HepG2 (cell line): ENCODE data around the gene CCDC97. TPM values are rescaled to one million over a fixed set of nuclear protein-coding genes. Genes with fewer than 3 reads are reported as not detected.
A peak's percentile ranks its signal among the peaks of the same experiment; 100 is the strongest.

Experiments
- CEBPG ChIP-seq: IDR thresholded peaks from 2 replicates; pipeline ENCODE4 v1.6.1; 2016
- EEA1 ChIP-seq: sonication (generic); formaldehyde crosslinking; IDR thresholded peaks from 2 replicates; pipeline ENCODE4 v1.5.1; 2020; ENCODE audit warnings: mild to moderate bottlenecking, missing genetic modification reagents, borderline replicate concordance
- ELF1 ChIP-seq: sonication (generic); formaldehyde crosslinking; IDR thresholded peaks from 2 replicates; pipeline ENCODE4 v1.4.0; 2020; ENCODE audit warnings: missing genetic modification reagents
- ELF4 ChIP-seq: sonication (generic); formaldehyde crosslinking; IDR thresholded peaks from 2 replicates; pipeline ENCODE4 v1.5.0; 2020; ENCODE audit warnings: missing genetic modification reagents, mild to moderate bottlenecking, moderate library complexity, borderline replicate concordance
- EP300 ChIP-seq, 3 experiments: sonication (generic) in 1 of 3; formaldehyde crosslinking in 1 of 3; IDR thresholded peaks; 2 replicates each; pipeline versions ENCODE4 v1.5.1 to v1.6.1; 2011 to 2020; ENCODE audit warnings: low read depth in 2 of 3, low read length in 2 of 3, borderline replicate concordance in 1 of 3, improper control_type of control experiment in 1 of 3, mild to moderate bottlenecking in 1 of 3, missing genetic modification reagents in 1 of 3, moderate library complexity in 1 of 3
- GATAD2A ChIP-seq: IDR thresholded peaks from 2 replicates; pipeline ENCODE4 v1.6.1; 2016
- GMEB2 ChIP-seq: IDR thresholded peaks from 2 replicates; pipeline ENCODE4 v1.6.1; 2016; ENCODE audit warnings: missing biosample characterization, missing genetic modification reagents, low read depth
- JARID2 ChIP-seq: sonication (generic); formaldehyde crosslinking; IDR thresholded peaks from 2 replicates; pipeline ENCODE4 v1.8.1; 2023; ENCODE audit warnings: missing genetic modification reagents, inconsistent platforms; ENCODE audit not compliant: insufficient replicate concordance
- RXRA ChIP-seq: sonication (generic); formaldehyde crosslinking; IDR thresholded peaks from 2 replicates; pipeline ENCODE4 v1.5.1; 2020; ENCODE audit warnings: missing genetic modification reagents
- SAP130 ChIP-seq: IDR thresholded peaks from 2 replicates; pipeline ENCODE4 v1.6.1; 2016; ENCODE audit warnings: low read depth
- TP53 ChIP-seq: sonication (generic); formaldehyde crosslinking; conservative IDR thresholded peaks from 2 replicates; pipeline ENCODE4 v1.4.0; 2020; ENCODE audit warnings: missing genetic modification reagents
- ZBTB10 ChIP-seq: sonication (generic); formaldehyde crosslinking; IDR thresholded peaks from 2 replicates; pipeline ENCODE4 v1.4.0; 2020; ENCODE audit warnings: missing genetic modification reagents, borderline replicate concordance
- ZNF232 ChIP-seq: sonication (generic); formaldehyde crosslinking; IDR thresholded peaks from 2 replicates; pipeline ENCODE4 v1.4.0; 2020; ENCODE audit warnings: missing genetic modification reagents, borderline replicate concordance
- ZNF251 ChIP-seq: sonication (generic); formaldehyde crosslinking; IDR thresholded peaks from 2 replicates; pipeline ENCODE4 v1.9.0; 2021; ENCODE audit warnings: mild to moderate bottlenecking, missing genetic modification reagents
- ZNF430 ChIP-seq: sonication (generic); formaldehyde crosslinking; IDR thresholded peaks from 2 replicates; pipeline ENCODE4 v1.9.0; 2021; ENCODE audit warnings: mild to moderate bottlenecking, missing genetic modification reagents
- ZNF468 ChIP-seq: sonication (generic); formaldehyde crosslinking; IDR thresholded peaks from 2 replicates; pipeline ENCODE4 v1.8.0; 2022; ENCODE audit warnings: mild to moderate bottlenecking, moderate library complexity, missing genetic modification reagents
- ZNF510 ChIP-seq: sonication (generic); formaldehyde crosslinking; IDR thresholded peaks from 2 replicates; pipeline ENCODE4 v1.4.0; 2020; ENCODE audit warnings: low read depth, mild to moderate bottlenecking, missing genetic modification reagents
- ZNF569 ChIP-seq: sonication (generic); formaldehyde crosslinking; IDR thresholded peaks from 2 replicates; pipeline ENCODE4 v1.5.0; 2020; ENCODE audit warnings: mild to moderate bottlenecking, missing genetic modification reagents, moderate library complexity, borderline replicate concordance
- ZNF570 ChIP-seq: sonication (generic); formaldehyde crosslinking; IDR thresholded peaks from 2 replicates; pipeline ENCODE4 v1.4.0; 2020; ENCODE audit warnings: mild to moderate bottlenecking, missing genetic modification reagents, borderline replicate concordance
- ZNF703 ChIP-seq: sonication (generic); formaldehyde crosslinking; IDR thresholded peaks from 2 replicates; pipeline ENCODE4 v1.5.1; 2020; ENCODE audit warnings: missing genetic modification reagents, mild to moderate bottlenecking, moderate library complexity, borderline replicate concordance
- ZNF891 ChIP-seq: sonication (generic); formaldehyde crosslinking; IDR thresholded peaks from 2 replicates; pipeline ENCODE4 v1.5.0; 2020; ENCODE audit warnings: mild to moderate bottlenecking, missing genetic modification reagents
- polyA plus RNA-seq, 8 experiments: library from polyadenylated mRNA; depleted of rRNA in 3 of 8; stranded (reverse) in 7 of 8; unstranded in 1 of 8; fragments of >200 nt; fragmentation: Illumina TruSeq in 4 of 8; extraction: Trizol in 4 of 8; gene quantifications; 2 replicates each; pipeline versions ENCODE4 v1.2.1 to v1.2.3, GENCODE V29; 2011 to 2016; ENCODE audit warnings: low read depth in 4 of 8, missing spikeins in 1 of 8, mixed read lengths in 1 of 8; ENCODE audit not compliant: insufficient read depth in 1 of 8
- total RNA-seq, 5 experiments: library from RNA; depleted of rRNA; stranded (reverse); fragments of >200 nt; fragmentation: Illumina TruSeq; extraction: Trizol; gene quantifications; 2 replicates each; pipeline ENCODE4 v1.2.3, GENCODE V29; 2016; ENCODE audit warnings: low read depth in 1 of 5
- TF ChIP-seq, protein P1 (sequence below): sonication (generic); formaldehyde crosslinking; IDR thresholded peaks from 2 replicates; pipeline ENCODE4 v1.5.1; 2020; ENCODE audit warnings: missing genetic modification reagents, mild to moderate bottlenecking, borderline replicate concordance

Gene CCDC97
- total and polyA plus RNA-seq, 2 of the 13 experiments (the other 11 are each of a cell fraction or from before 2014, with no cell fraction given) = 6.2 to 7.3 TPM

DNA sequence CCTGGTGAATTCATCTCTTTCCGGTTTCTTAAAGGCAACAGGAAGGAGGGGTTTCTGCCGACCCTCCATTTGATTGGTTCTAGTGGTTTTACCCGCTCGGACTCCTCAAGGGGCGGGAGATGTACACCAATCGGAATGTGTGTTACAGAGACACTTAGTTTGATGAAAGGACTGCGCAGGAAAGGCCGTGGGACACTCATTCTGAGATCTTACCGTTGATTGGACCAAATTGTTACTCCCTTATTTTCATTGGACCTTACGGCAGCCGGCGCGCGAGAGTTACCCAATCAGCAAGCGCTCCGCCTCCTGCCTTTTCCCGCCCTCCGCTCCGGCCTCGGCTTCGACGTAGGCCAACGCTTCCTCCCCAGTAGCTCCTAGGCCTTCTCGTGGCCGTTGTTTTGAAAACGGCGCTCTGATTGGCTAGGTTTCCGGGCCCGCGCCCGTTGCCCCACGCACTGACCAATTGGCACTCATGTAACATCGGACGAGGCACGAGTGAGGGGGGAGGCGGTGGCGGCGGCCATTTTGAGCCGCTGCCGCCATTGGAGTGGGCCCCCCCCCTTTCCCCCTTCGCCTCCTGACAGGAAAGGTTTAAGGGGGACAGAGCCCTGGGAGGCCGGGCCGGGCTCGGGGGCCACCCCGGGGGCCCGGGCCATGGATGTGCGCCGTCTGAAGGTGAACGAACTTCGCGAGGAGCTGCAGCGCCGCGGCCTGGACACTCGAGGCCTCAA is 46.0 kb upstream of the CCDC97 start, which contains the start of gene HNRNPUL1 (continued):
- TF ChIP-seq, protein P1, sequence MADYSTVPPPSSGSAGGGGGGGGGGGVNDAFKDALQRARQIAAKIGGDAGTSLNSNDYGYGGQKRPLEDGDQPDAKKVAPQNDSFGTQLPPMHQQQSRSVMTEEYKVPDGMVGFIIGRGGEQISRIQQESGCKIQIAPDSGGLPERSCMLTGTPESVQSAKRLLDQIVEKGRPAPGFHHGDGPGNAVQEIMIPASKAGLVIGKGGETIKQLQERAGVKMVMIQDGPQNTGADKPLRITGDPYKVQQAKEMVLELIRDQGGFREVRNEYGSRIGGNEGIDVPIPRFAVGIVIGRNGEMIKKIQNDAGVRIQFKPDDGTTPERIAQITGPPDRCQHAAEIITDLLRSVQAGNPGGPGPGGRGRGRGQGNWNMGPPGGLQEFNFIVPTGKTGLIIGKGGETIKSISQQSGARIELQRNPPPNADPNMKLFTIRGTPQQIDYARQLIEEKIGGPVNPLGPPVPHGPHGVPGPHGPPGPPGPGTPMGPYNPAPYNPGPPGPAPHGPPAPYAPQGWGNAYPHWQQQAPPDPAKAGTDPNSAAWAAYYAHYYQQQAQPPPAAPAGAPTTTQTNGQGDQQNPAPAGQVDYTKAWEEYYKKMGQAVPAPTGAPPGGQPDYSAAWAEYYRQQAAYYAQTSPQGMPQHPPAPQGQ (CRISPR knock-in tag) = no peak
- peak; percentile 66; the same call in 1 of the 2 replicates for TF ChIP-seq SAP130 (CRISPR knock-in tag)
- TF ChIP-seq ZNF891 = peak; percentile 69; the same call in 1 of the 2 replicates
- no peak for TF ChIP-seq ZNF570 (CRISPR knock-in tag)
- TF ChIP-seq EEA1 (CRISPR knock-in tag) = no peak
- no peak for TF ChIP-seq ZNF251 (CRISPR knock-in tag)
- peak; percentile 71; the same call in 1 of the 2 replicates for TF ChIP-seq RXRA (CRISPR knock-in tag)
- TF ChIP-seq JARID2 (CRISPR knock-in tag) = no peak
- peak; percentile 55; the same call in 1 of the 2 replicates for TF ChIP-seq ZNF510 (CRISPR knock-in tag)
- TF ChIP-seq ELF1 (CRISPR knock-in tag) = peak; percentile 80
- peak; percentile 90 for TF ChIP-seq ELF4 (CRISPR knock-in tag)
- TF ChIP-seq ZNF232 (CRISPR knock-in tag) = no peak
- no peak for TF ChIP-seq ZNF468
- no peak for TF ChIP-seq TP53 (CRISPR knock-in tag)
- TF ChIP-seq GATAD2A (CRISPR knock-in tag) = peak; percentile 37; the same call in 1 of the 2 replicates
- 0 out of 2 replicates have a peak, but pooled peaks have one; percentile 87 for TF ChIP-seq ZNF703 (CRISPR knock-in tag)
- 0 out of 4 replicates have a peak, but pooled peaks of 1 of the 2 experiments have one; percentile 6 for TF ChIP-seq EP300 (IDR thresholded peaks at IDR 0.05; ENCODE audit: low read depth in 2 of 2, low read length in 2 of 2)
- no peak; the same call in 1 of the 2 replicates for TF ChIP-seq EP300 (CRISPR knock-in tag; IDR thresholded peaks at IDR 0.05; ENCODE audit: borderline replicate concordance)
- no peak for TF ChIP-seq ZBTB10 (CRISPR knock-in tag)
- TF ChIP-seq GMEB2 = peak; percentile 66
- no peak for TF ChIP-seq ZNF569 (CRISPR knock-in tag)
- no peak for TF ChIP-seq ZNF430
- TF ChIP-seq CEBPG (CRISPR knock-in tag) = no peak; the same call in 1 of the 2 replicates
